Smooth muscle cell (in vitro differentiated cells): ENCODE measurements around the gene SLC35F3. TPM values are rescaled to one million over a fixed set of nuclear protein-coding genes. Genes with fewer than 3 reads are reported as not detected.

Experiments used
- DNase-seq: peaks from one replicate; lab custom pipeline; 2025; ENCODE audit not compliant: unreplicated experiment; lab: John Stamatoyannopoulos, UW
- H2AFZ ChIP-seq: fragments of 200-600 bp; sonication (generic); 2 replicates; pipeline ENCODE4 v1.6.0; 2016; ENCODE audit warnings: antibody characterized with exemption, low read depth, mild to moderate bottlenecking
- H3F3A ChIP-seq: fragments of 200-600 bp; sonication (generic); 2 replicates; pipeline ENCODE4 v1.6.0; 2017; ENCODE audit warnings: antibody characterized with exemption, low read depth
- H3K27ac ChIP-seq: fragments of 200-600 bp; sonication (generic); 2 replicates; pipeline ENCODE4 v1.5.1; 2016; ENCODE audit warnings: low read depth, mild to moderate bottlenecking
- H3K27me3 ChIP-seq: fragments of 200-600 bp; sonication (generic); 2 replicates; pipeline ENCODE4 v1.6.1; 2016; ENCODE audit warnings: low read depth, mild to moderate bottlenecking
- H3K36me3 ChIP-seq: fragments of 200-600 bp; sonication (generic); 2 replicates; pipeline ENCODE4 v1.5.1; 2016; ENCODE audit warnings: low read depth
- H3K4me1 ChIP-seq: fragments of 200-600 bp; sonication (generic); 2 replicates; pipeline ENCODE4 v1.5.1; 2016; ENCODE audit warnings: low read depth
- H3K4me2 ChIP-seq: fragments of 200-600 bp; sonication (generic); 2 replicates; pipeline ENCODE4 v1.6.0; 2016; ENCODE audit warnings: mild to moderate bottlenecking
- H3K4me3 ChIP-seq: fragments of 200-600 bp; sonication (generic); 2 replicates; pipeline ENCODE4 v1.5.1; 2016; ENCODE audit warnings: mild to moderate bottlenecking
- H3K79me2 ChIP-seq: fragments of 200-600 bp; sonication (generic); 2 replicates; pipeline ENCODE4 v1.6.0; 2016; ENCODE audit warnings: low read depth, mild to moderate bottlenecking
- H3K9ac ChIP-seq: fragments of 200-600 bp; sonication (generic); 2 replicates; pipeline ENCODE4 v1.6.0; 2016; ENCODE audit warnings: low read depth
- H3K9me3 ChIP-seq: fragments of 200-600 bp; sonication (generic); replicated peaks from 2 replicates; pipeline ENCODE4 v1.5.1; 2016; ENCODE audit warnings: low read depth
- H4K20me1 ChIP-seq: fragments of 200-600 bp; sonication (generic); 2 replicates; pipeline ENCODE4 v1.6.0; 2016; ENCODE audit warnings: low read depth
- WGBS: methylation state at CpG from one replicate; pipeline ENCODE4 v1.1.7; 2016; ENCODE audit warnings: low lambda C conversion rate; 5-methylcytosine and 5-hydroxymethylcytosine counted together
- polyA plus RNA-seq: library from polyadenylated mRNA; unstranded; fragments of >200 nt; fragmentation: Nextera tagmentation; extraction: Ambion mirVana; gene quantifications from 2 replicates; pipeline ENCODE4 v1.2.1, GENCODE V29; 2016
- total RNA-seq: library from RNA; depleted of rRNA; stranded (reverse); fragments of >200 nt; gene quantifications from 2 replicates; pipeline ENCODE4 v1.2.3, GENCODE V29; 2014
- TF ChIP-seq, protein P1 (sequence below): fragments of 200-600 bp; sonication (generic); IDR thresholded peaks from 2 replicates; pipeline ENCODE4 v1.5.1; 2017; ENCODE audit warnings: borderline replicate concordance, mild to moderate bottlenecking, antibody characterized with exemption; ENCODE audit not compliant: insufficient read depth, poor library complexity, severe bottlenecking

Gene SLC35F3
- total and polyA plus RNA-seq, 2 experiments from 2014 or later, result 0.31 to 0.66 TPM

GRCh38 chr1:233933339-233933738 lies 28.9 kb downstream of the SLC35F3 start:
- DNase-seq, result no peak
- H3K9me3 ChIP-seq, result no peaks in the 10 kb centered on the region
- no peaks in the 10 kb centered on the region for H3K4me1 ChIP-seq
- 95% methylated on average over 4 of the region's 4 CpGs for WGBS
- H4K20me1 ChIP-seq, result no peaks in the 10 kb centered on the region
- H3K9ac ChIP-seq, result no peak overlapping the region
- no peaks in the 10 kb centered on the region for H3K79me2 ChIP-seq
- no peak overlapping the region for H3K4me3 ChIP-seq
- no peak overlapping the region for H3K27ac ChIP-seq
- H3K36me3 ChIP-seq, result no peaks in the 10 kb centered on the region
- H3F3A ChIP-seq, result no peaks in the 10 kb centered on the region
- H3K4me2 ChIP-seq, result no peak overlapping the region
- H3K27me3 ChIP-seq, result peaks cover 22% of the 10 kb centered on the region
- no peak overlapping the region for H2AFZ ChIP-seq
- TF ChIP-seq, protein P1, sequence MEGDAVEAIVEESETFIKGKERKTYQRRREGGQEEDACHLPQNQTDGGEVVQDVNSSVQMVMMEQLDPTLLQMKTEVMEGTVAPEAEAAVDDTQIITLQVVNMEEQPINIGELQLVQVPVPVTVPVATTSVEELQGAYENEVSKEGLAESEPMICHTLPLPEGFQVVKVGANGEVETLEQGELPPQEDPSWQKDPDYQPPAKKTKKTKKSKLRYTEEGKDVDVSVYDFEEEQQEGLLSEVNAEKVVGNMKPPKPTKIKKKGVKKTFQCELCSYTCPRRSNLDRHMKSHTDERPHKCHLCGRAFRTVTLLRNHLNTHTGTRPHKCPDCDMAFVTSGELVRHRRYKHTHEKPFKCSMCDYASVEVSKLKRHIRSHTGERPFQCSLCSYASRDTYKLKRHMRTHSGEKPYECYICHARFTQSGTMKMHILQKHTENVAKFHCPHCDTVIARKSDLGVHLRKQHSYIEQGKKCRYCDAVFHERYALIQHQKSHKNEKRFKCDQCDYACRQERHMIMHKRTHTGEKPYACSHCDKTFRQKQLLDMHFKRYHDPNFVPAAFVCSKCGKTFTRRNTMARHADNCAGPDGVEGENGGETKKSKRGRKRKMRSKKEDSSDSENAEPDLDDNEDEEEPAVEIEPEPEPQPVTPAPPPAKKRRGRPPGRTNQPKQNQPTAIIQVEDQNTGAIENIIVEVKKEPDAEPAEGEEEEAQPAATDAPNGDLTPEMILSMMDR, result no peak

GRCh38 chr1:233935297-233935868 lies 30.9 kb downstream of the SLC35F3 start:
- Histone ChIP-seq H3K4me1 (no peaks in the 10 kb centered on the region), H3K79me2 (no peaks in the 10 kb centered on the region), H3K4me2 (no peak overlapping the region), H3K27ac (no peak overlapping the region), H2AFZ (no peak overlapping the region), H3K9ac (no peak overlapping the region), H3K27me3 (peaks cover 22% of the 10 kb centered on the region), H3K36me3 (no peaks in the 10 kb centered on the region), H3F3A (no peaks in the 10 kb centered on the region), H3K9me3 (no peaks in the 10 kb centered on the region), H4K20me1 (no peaks in the 10 kb centered on the region), H3K4me3 (no peak overlapping the region)
- TF ChIP-seq, protein P1, result no peak
- 91% methylated on average over 4 of the region's 4 CpGs for WGBS
- DNase-seq, result no peak

- WGBS, result 88% methylated on average over 1 of the region's 1 CpG
- H4K20me1 ChIP-seq, result no peaks in the 10 kb centered on the region
- H3K36me3 ChIP-seq, result no peaks in the 10 kb centered on the region
- no peak overlapping the region for H2AFZ ChIP-seq
- no peaks in the 10 kb centered on the region for H3K79me2 ChIP-seq
- no peak for DNase-seq
- no peaks in the 10 kb centered on the region for H3K4me1 ChIP-seq
- H3K4me2 ChIP-seq, result no peak overlapping the region
- no peaks in the 10 kb centered on the region for H3F3A ChIP-seq
- no peaks in the 10 kb centered on the region for H3K9me3 ChIP-seq
- TF ChIP-seq, protein P1, result no peak
- no peak overlapping the region for H3K9ac ChIP-seq
- no peak overlapping the region for H3K27ac ChIP-seq
- H3K4me3 ChIP-seq, result no peak overlapping the region
- peaks cover 22% of the 10 kb centered on the region for H3K27me3 ChIP-seq
These were observed 31.9 kb downstream of the SLC35F3 start for GRCh38 chr1:233936422-233936821.

GRCh38 chr1:233936842-233937241 lies 32.4 kb downstream of the SLC35F3 start:
- H3K4me1 ChIP-seq, result no peaks in the 10 kb centered on the region
- no peak overlapping the region for H3K4me3 ChIP-seq
- no peak overlapping the region for H3K4me2 ChIP-seq
- no peak for DNase-seq
- no peaks in the 10 kb centered on the region for H3K36me3 ChIP-seq
- TF ChIP-seq, protein P1, result no peak
- no peaks in the 10 kb centered on the region for H3F3A ChIP-seq
- H2AFZ ChIP-seq, result no peak overlapping the region
- H3K9me3 ChIP-seq, result no peaks in the 10 kb centered on the region
- 71% methylated on average over 3 of the region's 3 CpGs for WGBS
- H4K20me1 ChIP-seq, result no peaks in the 10 kb centered on the region
- H3K27ac ChIP-seq, result no peak overlapping the region
- peaks cover 22% of the 10 kb centered on the region for H3K27me3 ChIP-seq
- H3K9ac ChIP-seq, result no peak overlapping the region
- H3K79me2 ChIP-seq, result no peaks in the 10 kb centered on the region
